22Rv1 (cell line): ENCODE results near the gene HPDL.

Experiments used
- H3K27ac ChIP-seq: fragments of 450-650 bp; 2 replicates; pipeline ENCODE4 v1.5.1; 2017
- ZFX ChIP-seq: fragments of 450-650 bp; IDR thresholded peaks from 2 replicates; pipeline ENCODE4 v1.6.1; 2017; ENCODE audit warnings: antibody characterized with exemption, borderline replicate concordance
- TF ChIP-seq, protein P1 (sequence below): fragments of 450-650 bp; IDR thresholded peaks from 2 replicates; pipeline ENCODE4 v1.5.1; 2017; ENCODE audit warnings: mild to moderate bottlenecking

The HPDL gene

DNA sequence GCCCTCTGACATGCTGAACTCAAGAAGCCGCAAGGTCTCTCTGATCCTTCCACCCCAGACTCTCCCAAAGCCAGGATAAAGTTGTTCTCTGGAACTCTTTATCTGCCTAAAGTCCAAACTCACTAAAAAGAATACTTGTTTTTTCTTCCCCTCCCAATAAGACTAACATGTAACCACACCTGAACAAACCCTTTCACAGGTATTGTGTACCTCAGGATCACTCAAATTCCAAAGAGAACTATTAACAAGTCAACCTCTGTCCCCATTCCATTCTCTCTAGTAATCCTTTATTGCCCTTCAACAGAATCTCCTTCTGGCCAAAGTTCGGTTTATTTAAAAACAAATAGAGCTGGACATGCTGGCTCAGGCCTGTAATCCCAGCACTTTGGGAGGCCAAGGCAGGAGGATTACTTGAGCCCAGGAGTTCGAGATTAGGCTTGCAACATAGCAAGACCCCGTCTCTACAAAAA, 9.2 kb downstream of the HPDL start:
- TF ChIP-seq ZFX, result no peak
- TF ChIP-seq, protein P1, sequence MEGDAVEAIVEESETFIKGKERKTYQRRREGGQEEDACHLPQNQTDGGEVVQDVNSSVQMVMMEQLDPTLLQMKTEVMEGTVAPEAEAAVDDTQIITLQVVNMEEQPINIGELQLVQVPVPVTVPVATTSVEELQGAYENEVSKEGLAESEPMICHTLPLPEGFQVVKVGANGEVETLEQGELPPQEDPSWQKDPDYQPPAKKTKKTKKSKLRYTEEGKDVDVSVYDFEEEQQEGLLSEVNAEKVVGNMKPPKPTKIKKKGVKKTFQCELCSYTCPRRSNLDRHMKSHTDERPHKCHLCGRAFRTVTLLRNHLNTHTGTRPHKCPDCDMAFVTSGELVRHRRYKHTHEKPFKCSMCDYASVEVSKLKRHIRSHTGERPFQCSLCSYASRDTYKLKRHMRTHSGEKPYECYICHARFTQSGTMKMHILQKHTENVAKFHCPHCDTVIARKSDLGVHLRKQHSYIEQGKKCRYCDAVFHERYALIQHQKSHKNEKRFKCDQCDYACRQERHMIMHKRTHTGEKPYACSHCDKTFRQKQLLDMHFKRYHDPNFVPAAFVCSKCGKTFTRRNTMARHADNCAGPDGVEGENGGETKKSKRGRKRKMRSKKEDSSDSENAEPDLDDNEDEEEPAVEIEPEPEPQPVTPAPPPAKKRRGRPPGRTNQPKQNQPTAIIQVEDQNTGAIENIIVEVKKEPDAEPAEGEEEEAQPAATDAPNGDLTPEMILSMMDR, result no peak
- H3K27ac ChIP-seq, result no peak overlapping the region

DNA sequence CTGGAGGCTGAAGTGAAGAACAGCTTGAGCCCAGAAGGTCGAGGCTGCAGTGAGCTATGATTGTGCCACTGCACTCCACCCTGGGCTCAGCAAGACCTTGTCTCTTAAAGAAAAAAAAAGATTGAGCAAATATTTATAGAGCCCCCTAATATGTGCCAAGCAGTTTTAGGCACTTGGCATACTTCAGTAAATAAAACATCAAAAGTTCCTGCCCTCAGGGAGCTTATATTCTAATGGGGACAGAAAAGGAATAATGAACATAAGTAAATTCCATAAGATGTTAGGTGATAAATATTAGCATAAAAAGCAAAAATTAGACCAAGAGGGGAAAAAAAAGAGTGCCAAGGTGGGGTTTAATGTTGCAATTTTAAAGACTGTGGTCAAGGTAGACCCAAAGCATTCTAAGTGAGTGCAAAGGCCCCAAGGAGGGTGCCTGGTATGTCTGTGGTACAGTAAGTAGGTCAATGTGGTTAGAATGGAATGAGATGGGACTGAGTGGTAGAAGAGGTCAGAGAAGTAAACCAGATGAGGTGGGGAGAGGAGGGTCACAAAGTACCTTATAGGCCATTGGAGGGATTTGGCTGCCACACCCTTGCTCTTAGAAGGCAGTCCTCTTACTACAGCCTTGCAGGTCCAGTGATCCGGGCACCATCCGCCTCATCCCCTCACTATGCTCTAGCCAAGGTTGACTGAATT, 11.1 kb downstream of the HPDL start:
- no peak overlapping the region for H3K27ac ChIP-seq
- no peak for TF ChIP-seq ZFX
- TF ChIP-seq, protein P1, result no peak

DNA sequence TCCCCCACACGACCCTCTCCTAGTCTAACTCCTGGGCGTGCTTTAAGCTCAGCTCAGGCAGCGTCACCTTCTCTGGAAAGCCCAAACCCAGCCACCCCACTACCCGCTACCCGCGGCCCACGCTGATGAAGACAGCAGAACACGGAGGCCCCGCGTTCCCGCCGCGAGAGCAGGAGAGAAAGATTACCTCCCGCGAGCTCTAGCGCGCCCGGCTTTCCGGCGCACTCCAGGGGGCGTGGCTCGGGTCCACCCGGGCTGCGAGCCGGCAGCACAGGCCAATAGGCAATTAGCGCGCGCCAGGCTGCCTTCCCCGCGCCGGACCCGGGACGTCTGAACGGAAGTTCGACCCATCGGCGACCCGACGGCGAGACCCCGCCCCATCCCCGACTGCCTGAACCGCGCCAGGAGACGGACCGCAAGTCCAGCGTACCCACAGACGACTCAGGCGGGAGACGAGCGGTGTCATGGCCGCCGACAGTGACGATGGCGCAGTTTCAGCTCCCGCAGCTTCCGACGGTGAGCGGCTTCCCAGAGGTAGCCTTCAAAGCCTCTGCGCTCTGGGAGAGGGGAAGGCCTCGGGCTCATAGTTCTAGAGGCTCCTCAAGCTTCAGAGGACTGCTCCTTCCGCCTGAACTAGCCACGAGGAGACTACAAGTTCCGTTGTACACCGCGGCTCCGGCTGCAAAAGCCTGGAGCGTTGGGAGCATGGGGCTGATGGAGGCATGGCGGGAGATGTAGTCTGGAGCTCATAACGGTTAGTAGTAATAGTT, 13.3 kb downstream of the HPDL start, which contains the start of the genes MUTYH and TOE1:
Gene MUTYH (minus strand): TSS at position 652 of the 770 bp plus-strand sequence. CDS start 5,935 bp downstream, outside the sequence.
Gene TOE1 (plus strand): TSS at position 382 of the 770 bp plus-strand sequence. CDS start 83 bp downstream, at position 465.
- peak within 1 kb of the TSS; percentile 98 for H3K27ac ChIP-seq
- no peak for TF ChIP-seq ZFX
- TF ChIP-seq, protein P1, result no peak

DNA sequence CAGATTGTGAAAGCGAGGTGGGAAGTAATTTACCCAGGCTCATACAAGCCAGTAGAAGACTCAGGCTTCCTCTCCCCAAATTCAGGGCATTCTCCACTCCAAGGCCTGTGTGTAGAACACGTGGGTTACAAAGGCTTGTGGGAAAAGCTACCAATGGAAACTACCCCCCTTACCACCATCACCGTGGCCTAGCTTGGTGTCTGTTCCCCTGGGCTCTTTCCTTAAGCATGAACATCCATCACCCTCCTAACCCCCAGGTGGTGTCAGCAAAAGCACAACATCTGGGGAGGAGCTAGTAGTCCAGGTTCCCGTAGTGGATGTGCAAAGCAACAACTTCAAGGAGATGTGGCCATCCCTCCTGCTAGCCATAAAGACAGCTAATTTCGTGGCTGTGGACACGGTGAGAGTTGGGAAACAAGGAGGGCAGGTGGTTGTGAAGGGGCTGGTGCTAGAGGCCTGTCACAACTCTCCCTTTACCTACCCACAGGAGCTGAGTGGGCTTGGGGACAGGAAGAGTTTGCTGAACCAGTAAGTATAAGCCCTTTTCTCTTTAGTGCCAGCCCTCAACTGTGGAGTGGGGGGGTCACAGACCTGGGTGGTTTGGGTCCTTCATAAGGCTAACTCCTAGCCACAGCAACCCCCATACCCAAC, 14.2 kb downstream of the HPDL start:
- peak overlapping the region; percentile 98 for H3K27ac ChIP-seq
- TF ChIP-seq, protein P1, result no peak
- no peak for TF ChIP-seq ZFX

DNA sequence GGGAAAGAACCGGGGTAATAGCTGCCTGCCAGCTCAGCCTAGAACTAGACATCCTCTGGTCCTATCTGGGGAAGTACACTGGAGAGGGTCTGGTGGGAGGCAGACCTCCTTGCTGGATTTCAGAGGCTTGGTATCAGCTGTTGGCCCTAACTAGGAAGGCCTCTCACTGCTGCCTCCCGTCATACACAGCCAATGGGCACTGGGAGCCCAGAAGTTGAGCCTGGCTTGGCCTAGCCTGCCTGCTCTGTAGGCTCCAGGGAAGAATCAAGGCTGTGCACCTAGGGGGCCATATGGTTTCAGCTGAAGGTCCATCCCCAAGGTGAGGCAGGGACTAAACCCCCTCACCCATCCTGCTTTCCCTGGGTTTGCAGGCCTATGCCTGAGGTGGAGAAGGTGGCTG, 17.8 kb downstream of the HPDL start:
- TF ChIP-seq, protein P1, result no peak
- TF ChIP-seq ZFX, result no peak
- no peak overlapping the region for H3K27ac ChIP-seq

DNA sequence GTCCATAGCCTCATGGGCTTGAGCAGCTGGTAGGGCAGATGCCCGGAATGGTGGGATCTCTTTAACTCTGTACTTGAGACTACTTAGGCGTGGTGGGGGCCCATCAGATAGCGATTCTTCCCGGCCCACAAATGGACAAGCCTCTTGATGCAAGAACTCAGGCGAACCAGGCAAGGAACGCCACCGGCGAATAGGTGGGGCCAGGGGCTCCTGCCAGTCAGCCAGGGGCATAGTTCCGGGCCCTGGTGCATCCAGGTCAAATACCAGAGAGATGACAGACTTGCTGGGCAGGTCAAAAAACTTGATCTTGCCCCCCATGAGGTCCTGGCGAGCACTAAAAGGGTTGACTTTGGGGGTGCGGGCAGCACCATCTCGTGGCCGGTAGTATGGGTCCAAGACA, 18.3 kb downstream of the HPDL start:
- TF ChIP-seq ZFX, result no peak
- TF ChIP-seq, protein P1, result no peak
- H3K27ac ChIP-seq, result no peak overlapping the region

DNA sequence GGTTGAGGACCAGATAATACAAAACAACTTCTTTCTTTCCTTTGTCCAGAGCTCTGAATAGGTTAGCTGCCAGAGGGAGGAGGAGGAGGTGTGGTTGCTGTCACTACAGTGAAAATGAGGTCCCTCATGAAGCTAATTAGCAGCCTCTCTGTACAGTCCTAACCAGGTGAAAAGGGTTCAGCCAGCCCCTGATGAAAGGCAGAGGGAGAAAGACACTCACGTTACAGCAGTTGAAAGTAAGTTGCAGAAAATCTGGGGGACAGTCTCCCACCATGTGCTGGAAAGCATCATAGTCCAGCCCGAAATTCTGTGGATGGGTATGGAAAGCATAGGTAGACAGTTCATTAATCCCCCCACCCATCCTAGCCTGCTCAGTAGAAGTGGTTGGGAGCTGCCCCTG, 19.8 kb downstream of the HPDL start:
- TF ChIP-seq ZFX, result no peak
- TF ChIP-seq, protein P1, result no peak

More for the DNA sequence above, 19.8 kb downstream of the HPDL start:
- no peak overlapping the region for H3K27ac ChIP-seq
